Measurements from ENCODE around the gene MAD1L1.

DNA sequence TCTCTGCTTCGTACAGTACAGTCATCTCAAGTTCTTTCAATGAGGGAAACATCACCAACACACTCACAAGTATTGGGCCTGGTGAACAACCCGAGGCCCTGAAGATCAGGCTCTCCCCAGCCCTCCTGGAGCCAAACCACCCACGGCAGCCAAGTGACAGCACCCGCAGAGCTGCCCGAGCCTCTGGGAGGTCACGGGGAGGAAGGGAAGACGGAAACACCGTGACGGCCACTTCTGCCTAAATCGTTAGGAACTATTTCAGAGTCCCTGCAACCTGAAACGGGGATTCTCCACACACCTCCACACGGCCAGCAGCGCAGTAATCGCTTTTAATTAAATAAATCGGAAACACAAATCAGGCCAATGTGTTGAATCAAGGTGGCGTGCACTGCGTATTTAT, 222.6 kb downstream of the MAD1L1 start:
- TF ChIP-seq FOXP2 (optimal IDR thresholded peaks at IDR 0.05; ENCODE audit: control extremely low read depth, extremely low read length, insufficient read depth) (no peak), EZH2 (IDR thresholded peaks at IDR 0.05) (no peak)
